ENCODE results near the gene CPEB3.

The CPEB3 gene

DNA sequence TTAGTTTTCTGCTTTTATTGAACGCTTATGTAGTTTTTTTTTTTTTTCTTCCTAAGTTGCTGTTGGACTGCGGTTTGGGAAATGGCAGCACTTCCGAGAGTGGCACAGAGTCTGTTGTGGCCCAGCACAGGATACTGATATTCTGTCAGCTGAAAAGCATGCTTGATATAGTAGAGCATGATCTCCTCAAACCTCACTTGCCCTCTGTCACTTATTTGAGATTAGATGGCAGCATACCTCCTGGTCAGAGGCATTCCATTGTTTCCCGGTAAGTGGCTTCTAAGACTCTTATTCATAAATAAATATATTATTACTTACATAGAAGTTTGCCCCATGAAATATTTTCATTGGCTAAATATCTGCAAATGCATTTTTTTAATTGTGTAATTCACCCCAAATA, 266.2 kb downstream of the CPEB3 start:
- no peak overlapping the region for H3K27ac ChIP-seq
- no peak for TF ChIP-seq ZFX (IDR thresholded peaks at IDR 0.05; ENCODE audit: borderline replicate concordance)
- TF ChIP-seq, protein P1, sequence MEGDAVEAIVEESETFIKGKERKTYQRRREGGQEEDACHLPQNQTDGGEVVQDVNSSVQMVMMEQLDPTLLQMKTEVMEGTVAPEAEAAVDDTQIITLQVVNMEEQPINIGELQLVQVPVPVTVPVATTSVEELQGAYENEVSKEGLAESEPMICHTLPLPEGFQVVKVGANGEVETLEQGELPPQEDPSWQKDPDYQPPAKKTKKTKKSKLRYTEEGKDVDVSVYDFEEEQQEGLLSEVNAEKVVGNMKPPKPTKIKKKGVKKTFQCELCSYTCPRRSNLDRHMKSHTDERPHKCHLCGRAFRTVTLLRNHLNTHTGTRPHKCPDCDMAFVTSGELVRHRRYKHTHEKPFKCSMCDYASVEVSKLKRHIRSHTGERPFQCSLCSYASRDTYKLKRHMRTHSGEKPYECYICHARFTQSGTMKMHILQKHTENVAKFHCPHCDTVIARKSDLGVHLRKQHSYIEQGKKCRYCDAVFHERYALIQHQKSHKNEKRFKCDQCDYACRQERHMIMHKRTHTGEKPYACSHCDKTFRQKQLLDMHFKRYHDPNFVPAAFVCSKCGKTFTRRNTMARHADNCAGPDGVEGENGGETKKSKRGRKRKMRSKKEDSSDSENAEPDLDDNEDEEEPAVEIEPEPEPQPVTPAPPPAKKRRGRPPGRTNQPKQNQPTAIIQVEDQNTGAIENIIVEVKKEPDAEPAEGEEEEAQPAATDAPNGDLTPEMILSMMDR (IDR thresholded peaks at IDR 0.05), result no peak

DNA sequence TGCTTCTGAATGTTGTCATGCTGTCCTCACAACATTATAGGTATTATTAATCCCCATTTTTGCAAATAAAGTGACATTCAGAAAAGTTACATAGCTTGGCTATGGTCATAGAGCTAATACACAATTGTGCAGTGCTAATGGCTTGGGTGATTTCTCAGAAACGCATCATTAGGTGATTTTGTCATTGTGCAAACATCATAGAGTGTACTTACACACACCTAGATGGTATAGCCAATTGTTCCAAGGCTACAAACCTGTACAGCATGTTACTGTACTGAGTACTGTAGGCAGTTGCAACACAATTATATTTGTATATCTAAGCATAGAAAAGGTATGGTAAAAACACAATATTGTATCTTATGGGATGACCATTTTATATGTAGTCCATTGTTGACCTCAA, 276.3 kb downstream of the CPEB3 start:
- no peak for TF ChIP-seq ZFX (IDR thresholded peaks at IDR 0.05; ENCODE audit: borderline replicate concordance)
- TF ChIP-seq, protein P1 (IDR thresholded peaks at IDR 0.05), result no peak
- no peak overlapping the region for H3K27ac ChIP-seq

DNA sequence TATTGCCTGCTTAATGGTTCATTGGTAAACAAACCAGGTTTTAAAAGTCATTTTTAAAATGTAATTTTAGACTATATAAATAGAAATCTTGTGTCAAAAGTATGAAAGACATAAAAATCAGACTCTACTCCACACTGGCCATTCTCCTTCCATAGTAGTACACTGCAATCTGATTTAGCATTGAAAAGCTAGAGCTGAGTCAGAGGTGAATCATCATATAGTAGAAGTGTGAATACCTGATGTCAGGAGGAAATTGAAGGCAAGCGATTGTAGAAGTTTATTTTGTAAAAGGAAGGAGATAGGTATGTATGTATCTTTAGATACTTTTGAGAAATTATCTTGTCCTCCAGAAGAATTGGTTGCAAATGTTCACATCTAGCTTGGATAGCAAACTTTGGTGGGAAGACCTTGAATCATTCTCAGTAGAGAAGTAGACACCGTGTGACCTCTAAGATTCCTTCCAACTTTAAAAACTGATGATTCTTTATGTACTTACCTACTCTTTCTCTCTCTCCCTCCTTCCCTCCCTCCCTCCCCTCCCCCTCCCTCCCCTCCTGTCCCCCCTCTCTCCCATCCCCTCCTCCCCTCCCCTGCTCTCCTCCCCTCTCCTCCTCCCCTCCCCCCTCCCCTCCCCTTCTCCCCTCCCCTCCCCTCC, 279.2 kb downstream of the CPEB3 start:
- H3K27ac ChIP-seq, result no peak overlapping the region
- TF ChIP-seq, protein P1 (IDR thresholded peaks at IDR 0.05), result no peak
- TF ChIP-seq ZFX (IDR thresholded peaks at IDR 0.05; ENCODE audit: borderline replicate concordance), result no peak

DNA sequence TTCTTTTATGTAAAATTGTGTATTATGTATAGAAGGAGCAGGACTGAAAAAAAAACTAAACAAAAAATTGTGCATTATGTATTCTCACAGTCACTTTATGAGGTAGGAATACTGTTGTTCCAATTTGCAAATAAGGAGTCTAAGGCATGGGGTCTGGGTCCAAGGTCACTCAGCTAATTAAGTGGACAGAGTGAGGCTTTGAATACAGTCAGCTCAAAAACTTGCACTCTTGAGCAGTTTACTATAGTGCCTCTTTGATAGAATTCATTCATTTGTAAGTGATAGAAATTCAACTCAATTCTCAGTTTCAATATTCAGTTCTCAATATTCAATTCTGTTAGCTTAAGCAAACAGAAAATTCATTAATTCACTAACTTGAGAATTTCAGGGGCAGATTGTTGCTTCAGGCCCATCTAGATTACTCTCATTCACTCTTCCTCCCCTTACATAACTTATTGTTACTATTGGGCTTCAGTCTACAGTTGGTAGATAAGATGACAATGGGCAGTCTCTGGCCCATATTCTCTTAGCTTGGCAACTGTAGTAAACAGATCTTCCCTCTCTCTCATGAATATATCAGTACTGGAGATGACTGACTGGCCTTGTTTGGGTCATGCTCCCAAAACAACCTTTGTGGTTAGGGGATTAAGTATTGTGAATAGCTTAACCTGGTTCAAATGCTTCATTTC, 280.7 kb downstream of the CPEB3 start:
- H3K27ac ChIP-seq, result no peak overlapping the region
- TF ChIP-seq ZFX (IDR thresholded peaks at IDR 0.05; ENCODE audit: borderline replicate concordance), result no peak
- TF ChIP-seq, protein P1 (IDR thresholded peaks at IDR 0.05), result no peak

DNA sequence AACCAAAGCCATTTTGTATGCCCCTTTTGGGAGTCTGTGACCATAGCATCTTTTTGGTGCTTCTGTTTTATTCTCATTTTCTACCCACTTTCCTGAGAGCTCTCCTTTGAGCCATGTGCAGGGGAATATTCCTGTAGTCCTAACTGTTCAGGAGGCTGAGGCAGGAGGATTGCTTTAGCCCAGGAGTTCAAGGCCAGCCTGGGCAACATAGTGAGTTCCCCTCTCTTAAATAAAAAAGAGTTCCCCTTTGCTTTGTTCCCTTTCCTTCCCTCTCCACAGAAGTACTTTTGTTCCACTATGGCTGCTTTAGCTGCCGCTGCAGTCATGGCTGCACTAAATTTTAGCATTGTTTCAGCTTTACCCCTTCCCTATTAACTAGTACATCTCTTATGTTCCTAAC, 281.4 kb downstream of the CPEB3 start:
- no peak for TF ChIP-seq ZFX (IDR thresholded peaks at IDR 0.05; ENCODE audit: borderline replicate concordance)
- TF ChIP-seq, protein P1 (IDR thresholded peaks at IDR 0.05), result no peak

DNA sequence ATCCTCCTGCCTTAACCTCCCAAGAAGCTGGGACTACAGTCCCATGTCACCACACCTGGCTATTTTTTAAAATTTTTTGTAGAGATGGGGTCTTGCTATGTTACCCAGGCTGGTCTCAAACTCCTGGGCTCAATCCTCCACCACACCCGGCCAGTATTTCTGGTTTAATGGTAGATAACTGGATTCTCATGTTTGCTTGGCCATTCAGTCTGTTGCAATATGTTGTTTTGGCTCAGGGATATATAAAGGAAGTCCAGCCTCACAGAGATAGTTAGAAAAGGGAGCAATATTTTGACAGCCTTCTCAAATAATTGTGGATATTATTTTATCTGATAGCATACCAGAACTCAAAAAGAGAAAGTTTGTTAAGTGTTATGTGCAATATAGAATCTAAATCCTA, 284.9 kb downstream of the CPEB3 start:
- no peak overlapping the region for H3K27ac ChIP-seq
- TF ChIP-seq ZFX (IDR thresholded peaks at IDR 0.05; ENCODE audit: borderline replicate concordance), result no peak
- TF ChIP-seq, protein P1 (IDR thresholded peaks at IDR 0.05), result no peak

More for the DNA sequence above, 281.4 kb downstream of the CPEB3 start:
- H3K27ac ChIP-seq, result no peak overlapping the region

DNA sequence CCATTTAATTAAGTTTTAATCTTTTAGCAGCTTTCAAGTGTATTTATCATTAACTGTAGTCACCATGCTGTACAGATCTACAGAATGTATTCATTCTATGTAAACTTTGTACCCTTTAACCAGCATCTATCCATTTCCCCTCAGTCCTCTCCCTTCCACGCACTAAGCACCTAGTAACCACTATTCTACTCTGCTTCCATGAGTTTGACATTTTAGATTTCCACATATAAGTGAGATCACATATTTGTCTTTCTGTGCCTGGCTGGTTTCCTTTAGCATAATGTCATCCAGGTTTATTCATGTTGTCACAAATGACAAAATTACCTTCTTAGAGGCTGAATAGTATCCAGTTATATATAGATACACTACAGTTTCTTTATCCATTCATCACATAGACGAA, 287.6 kb downstream of the CPEB3 start:
- TF ChIP-seq, protein P1 (IDR thresholded peaks at IDR 0.05), result no peak
- no peak for TF ChIP-seq ZFX (IDR thresholded peaks at IDR 0.05; ENCODE audit: borderline replicate concordance)
- H3K27ac ChIP-seq, result no peak overlapping the region
